Daoy (cell line): ENCODE measurements around the gene PROSER1. TPM values are rescaled to one million over a fixed set of nuclear protein-coding genes. Genes with fewer than 3 reads are reported as not detected.
"Not testable (repeated sequence)": the region's sequence is repeated elsewhere in the genome, so short reads cannot be mapped to it uniquely, and the experiment has no call there.

Experiments used
- DNase-seq: peaks from one replicate; pipeline ENCODE4 v3.0.0-alpha.2; 2015; ENCODE audit warnings: low read depth
- total RNA-seq: library from RNA; depleted of rRNA; stranded (reverse); fragments of >200 nt; shearing (Covaris generic); gene quantifications from 2 replicates; pipeline ENCODE4 v1.2.3, GENCODE V29; 2014; rRNA removed

Gene PROSER1
- 8.4 and 12.5 TPM in 2 replicates for total RNA-seq

DNA sequence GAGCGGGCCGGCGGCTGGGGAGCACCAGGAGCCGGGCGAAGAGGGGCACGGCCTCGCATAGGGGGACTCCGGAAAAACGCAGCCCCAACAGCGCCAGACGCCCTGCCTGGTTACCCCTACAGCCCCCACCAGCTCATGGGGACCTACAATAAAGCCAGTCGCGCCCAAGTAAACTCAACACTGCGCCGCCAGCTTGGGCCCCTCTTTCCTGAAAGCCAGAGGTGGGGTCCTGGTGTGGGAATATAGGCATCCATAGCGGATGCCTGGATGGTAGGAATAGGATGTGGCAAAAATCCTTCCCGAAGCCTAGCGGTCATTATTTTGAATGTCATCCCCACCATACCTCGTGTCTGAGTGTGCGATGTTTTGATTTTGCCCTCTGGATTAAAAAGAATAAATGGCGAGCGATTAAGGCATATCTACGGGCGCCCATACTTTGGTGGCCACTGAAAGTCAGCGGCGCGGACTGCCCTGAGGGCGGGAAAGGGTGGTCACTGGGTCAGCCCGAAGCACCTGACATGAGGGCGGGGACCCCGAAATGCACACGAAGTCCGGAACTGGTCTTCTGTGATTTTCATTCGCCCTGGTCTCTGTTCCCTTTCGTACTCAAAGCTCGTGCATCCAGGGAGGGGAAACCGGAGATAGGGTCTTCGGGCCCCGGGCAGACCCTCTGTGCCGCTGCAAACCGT, at the start of gene PROSER1, which contains the start of gene NHLRC3:
PROSER1 (minus strand) TSS at position 210 of the 689 bp plus-strand sequence. CDS start 847 bp downstream, outside the sequence.
NHLRC3 (plus strand) TSS at position 577 of the 689 bp plus-strand sequence. CDS start 184 bp downstream, outside the sequence.
- peak; percentile 83 for DNase-seq

DNA sequence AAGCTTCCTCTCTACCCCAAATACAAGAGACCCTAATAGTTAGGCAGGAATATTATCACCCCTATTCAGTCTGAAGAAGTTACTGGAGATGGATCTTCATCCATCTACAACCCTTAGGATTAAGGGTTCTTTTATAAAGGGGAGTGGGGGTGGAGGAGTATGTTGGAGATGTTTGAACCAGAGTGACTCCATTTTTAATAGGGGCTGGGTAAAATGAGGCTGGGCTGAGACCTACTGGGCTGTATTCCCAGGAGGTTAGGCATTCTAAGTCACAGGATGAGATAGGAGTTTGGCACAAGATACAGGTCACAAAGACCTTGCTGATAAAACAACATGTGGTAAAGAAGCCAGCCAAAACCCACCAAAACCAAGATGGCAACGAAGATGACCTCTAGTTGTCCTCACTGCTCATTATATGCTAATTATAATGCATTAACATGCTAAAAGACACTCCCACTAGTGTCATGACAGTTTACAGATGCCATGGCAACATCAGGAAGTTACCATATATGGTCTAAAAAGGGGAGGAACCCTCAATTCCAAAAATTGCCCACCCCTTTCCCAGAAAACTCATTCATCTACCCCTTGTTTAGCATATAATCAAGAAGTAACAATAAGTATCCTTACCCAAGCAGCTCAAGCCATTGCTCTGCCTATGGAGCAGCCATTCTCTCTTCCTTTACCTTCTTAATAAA, 48.5 kb upstream of the PROSER1 start:
- not testable (repeated sequence) for DNase-seq

DNA sequence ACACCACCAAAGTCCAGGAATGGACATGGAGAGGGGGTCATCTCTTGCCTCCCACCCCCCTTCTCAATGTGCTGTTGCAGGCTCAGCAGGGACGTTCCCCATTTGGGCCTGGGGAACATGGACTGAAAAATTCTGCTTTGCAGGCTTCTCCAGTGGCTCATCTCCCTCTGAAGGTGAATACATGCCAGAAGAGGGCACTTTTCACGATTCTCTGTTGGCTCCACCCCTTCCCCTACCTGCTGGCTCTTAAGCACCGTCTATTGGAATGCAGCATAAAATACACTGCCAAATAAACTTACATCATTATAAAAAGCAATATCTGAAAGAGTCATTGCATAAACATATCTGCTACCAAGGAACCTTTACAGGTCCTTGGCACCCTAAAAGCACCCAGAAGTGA, 36.1 kb upstream of the PROSER1 start:
- DNase-seq = no peak

DNA sequence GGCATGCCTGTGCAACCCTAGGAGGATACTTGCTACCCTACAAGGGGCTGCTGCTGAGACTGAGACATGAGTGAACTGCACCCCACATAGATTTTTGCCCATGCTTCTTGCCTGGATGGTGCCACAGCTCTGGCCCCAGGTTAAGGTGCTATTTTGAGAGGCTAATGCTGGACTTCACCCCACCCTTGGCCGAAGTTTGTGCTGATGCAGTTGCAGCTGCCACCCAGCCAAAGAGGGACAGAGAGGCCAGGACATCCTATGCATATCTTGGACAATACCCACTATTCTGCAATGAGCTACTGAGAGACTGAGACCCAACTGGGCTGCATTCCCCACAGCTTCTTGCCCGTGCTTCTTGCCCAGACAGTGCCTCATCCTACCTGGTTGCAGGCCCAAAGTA, 35.0 kb upstream of the PROSER1 start:
- no peak for DNase-seq

DNA sequence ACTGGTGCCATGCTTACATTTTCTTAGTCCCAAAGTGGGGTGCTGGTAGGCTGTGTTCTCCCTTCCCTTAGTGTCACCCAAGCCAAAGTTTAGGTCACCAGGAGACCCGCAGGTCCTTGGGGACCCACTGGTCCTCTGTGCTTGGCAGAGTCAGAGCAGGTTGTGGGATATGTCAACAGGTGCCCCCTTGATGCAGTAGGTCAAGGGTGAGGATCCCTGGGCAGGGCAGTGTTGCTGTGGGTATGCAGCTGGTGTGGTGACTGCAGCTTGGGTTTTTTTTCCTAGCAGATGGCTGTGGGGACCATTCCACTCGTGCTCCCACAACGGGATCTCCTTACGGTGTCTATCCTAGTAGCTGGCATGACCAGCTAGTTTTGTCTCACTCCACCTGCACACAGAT, 24.1 kb upstream of the PROSER1 start:
- no peak for DNase-seq

DNA sequence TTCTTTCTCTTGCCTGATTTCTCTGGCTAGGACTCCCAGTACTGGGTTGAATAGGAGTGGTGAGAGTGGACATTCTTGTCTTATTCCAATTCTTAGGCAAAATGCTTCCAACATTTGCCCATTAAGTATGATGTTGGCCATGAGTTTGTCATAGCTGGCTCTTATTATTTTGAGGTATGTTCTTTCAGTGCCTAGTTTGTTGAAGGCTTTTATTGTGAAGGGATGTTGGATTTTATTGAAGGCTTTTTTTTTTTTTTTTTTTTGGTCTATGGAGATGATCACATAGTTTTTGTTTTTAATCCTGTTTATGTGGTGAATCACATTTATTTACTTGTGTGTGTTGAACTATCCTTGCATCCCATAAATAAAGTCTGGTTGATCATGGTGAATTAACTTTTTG, 20.2 kb upstream of the PROSER1 start:
- DNase-seq = no peak

DNA sequence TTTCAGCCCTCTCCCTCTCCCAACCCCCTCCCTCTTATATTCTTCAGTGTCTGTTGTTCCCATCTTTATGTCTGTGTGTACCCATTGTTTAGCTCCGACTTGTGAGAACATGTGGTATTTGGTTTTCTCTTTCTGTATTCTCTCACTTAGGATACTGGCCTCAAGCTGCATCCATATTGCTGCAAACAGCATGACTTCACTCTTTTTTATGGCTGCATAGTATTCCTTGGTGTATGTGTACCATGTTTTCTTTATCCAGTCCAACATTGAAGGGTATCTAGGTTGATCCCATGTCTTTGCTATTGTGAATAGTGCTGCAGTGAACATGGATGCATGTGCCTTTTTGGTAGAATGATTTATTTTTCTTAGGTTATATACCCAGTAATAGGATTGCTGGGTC, 18.1 kb upstream of the PROSER1 start:
- DNase-seq = no peak

GRCh38 chr13:39054112-39054511, 16.2 kb upstream of the PROSER1 start:
- no peak for DNase-seq

DNA sequence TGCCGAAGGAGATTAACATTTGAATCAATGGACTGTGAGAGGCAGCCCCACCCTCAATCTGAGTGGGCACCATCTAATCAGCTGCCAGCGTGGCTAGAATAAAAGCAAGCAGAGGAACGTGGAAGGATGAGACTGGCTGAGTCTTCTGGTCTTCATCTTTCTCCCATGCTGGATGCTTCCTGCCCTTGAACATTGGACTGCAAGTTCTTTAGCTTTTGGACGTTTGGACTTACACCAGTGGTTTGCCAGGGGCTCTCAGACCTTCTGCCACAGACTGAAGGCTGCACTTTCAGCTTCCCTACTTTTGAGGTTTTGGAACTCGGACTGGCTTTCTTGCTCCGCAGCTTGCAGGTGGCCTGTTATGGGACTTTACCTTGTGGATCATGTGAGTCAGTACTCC, 15.1 kb upstream of the PROSER1 start:
- DNase-seq = no peak

- no peak for DNase-seq
These were observed 13.3 kb upstream of the PROSER1 start for GRCh38 chr13:39051157-39051556.

GRCh38 chr13:39049274-39049673, 11.4 kb upstream of the PROSER1 start:
- DNase-seq = no peak

DNA sequence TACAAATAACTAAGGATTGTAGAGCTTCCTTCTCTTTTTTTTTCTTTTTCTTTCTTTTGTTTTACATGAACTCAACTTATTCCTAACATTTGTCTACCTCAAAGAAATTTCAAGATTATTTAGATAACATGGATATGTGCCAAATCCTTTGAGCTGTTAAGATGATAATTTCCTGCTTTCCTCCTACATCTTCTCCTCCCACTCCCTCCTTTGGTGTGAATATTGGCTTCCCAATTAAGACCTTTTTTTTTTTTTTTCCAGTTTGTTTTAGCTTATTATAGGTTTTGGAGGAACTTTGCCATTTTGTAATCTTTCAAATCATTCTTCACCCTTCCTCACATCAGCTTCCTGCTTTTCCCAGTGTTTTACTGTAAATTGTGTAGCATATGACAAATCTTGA, 10.9 kb upstream of the PROSER1 start:
- no peak for DNase-seq

DNA sequence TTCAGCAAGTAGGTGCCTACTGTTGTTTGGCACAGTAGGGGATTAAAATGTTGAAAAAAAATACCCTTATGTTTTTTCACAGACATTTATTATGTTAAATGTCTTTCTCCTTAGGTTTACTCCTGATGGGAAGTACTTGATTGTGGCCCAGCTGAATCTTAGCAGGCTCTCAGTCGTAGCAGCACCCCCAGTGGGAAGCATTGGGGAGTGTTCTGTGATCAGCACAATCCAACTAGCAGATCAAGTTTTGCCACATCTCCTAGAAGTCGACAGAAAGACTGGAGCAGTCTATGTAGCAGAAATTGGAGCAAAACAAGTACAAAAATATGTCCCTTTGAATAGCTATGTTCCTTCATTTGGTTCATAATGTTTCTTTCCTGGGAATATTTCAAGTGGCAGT, 9.7 kb upstream of the PROSER1 start:
- no peak for DNase-seq

DNA sequence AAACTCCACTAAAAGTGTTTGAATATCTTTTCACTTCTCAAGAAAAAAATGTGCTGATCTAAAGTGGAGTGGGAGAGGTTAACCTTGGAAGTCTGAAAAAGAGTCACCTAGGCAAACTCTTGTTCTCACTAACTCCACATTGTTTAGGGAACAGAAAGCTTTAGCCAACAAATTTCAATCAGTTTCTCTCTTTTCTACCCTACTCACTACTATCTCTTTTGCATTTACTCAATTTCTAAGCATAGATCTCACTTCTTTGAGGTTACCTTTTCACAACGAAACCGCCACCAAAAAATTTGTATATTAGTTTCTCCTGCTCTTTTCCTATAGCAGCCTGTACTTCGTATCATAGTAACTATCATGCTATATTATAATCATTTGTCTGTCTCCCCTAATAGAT, 6.6 kb upstream of the PROSER1 start:
- DNase-seq = no peak

GRCh38 chr13:39040206-39040605, 2.3 kb upstream of the PROSER1 start:
- DNase-seq = no peak

- no peak for DNase-seq
These were observed 1.2 kb upstream of the PROSER1 start for GRCh38 chr13:39039041-39039440.

- DNase-seq = no peak
These were observed 711 bp upstream of the PROSER1 start for GRCh38 chr13:39038569-39039030.

- no peak for DNase-seq
These were observed 444 bp downstream of the PROSER1 start for GRCh38 chr13:39037410-39037879.

GRCh38 chr13:39036212-39036611, 1.7 kb downstream of the PROSER1 start:
- DNase-seq = peak; percentile 21

DNA sequence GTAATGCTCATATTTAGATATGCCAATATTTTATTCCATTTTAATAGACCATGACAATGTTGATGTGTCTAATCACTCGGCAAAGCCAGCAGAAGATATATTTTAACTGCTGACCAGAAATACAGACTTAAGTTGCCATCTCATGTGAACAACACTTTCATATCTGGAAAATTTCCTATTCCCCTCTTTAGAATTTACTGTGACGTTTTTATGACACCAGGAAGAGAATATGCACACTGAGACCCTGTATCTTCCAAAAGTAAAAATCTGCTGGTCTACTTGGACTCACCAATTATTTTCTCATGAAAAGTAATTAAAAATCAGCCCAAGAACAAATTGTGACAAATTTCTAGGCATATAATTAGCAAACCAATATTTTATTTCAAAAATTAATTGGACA, 2.1 kb downstream of the PROSER1 start:
- DNase-seq = no peak

DNA sequence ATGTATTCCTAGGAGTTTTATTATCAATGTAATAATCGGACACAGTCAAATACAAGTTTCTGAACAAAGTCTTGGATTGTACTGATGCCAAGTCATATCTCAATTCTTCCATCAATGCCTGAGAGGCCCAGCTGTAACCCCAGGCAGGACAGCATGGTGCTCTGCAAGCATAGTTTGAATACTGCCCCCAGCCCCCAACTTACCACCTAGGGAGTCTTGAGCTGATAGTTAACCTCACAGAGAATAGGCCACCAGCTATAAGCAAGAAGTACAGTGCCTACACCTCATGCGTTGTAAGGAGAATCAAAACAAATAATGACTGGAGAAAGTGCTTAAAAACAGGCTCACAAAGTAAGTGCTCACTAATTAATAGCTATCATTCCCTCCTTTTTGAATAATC, 2.7 kb downstream of the PROSER1 start:
- no peak for DNase-seq

DNA sequence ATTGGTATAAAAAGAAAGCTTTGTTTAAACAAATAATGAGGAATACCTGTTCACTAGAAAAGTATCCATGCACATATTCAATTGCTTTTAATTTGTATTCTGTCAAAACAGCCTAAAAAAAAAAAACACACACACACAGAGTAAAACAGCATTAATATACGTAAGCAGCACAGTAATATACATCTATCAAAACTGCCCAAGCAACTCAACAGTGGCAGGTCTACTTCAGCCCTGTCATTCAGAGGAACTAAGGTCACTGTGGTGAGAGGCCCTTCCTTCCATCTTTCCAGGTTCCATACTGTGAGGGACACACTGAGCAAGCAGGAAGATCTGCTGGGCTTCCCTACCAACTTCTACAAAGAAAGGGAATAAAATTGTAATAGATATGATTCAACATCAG, 3.8 kb downstream of the PROSER1 start:
- no peak for DNase-seq

- no peak for DNase-seq
These were observed 5.7 kb downstream of the PROSER1 start for GRCh38 chr13:39032150-39032549.
